Activated CD8-positive, alpha-beta T cell treated with anti-CD3 and anti-CD28 coated beads for 36 hours (primary cell): ENCODE results near the gene MYPOP. TPM values are rescaled to one million over a fixed set of nuclear protein-coding genes. Genes with fewer than 3 reads are reported as not detected.
A peak's percentile ranks its signal among the peaks of the same experiment; 100 is the strongest.

Experiments used
- ATAC-seq: fragments of 200-7000 bp; cut with Tn5 transposase; one replicate; pipeline ENCODE4 v1.10.0; 2021; ENCODE audit warnings: mild to moderate bottlenecking, moderate library complexity
- CTCF ChIA-PET: fragments of 350-600 bp; sonication (Branson Sonifier 250); formaldehyde crosslinking; loops from one replicate; lab custom pipeline; 2021; ENCODE audit warnings: antibody characterized with exemption; lab: Charles Lee
- POLR2A ChIA-PET: fragments of 350-600 bp; sonication (Branson Sonifier 250); formaldehyde crosslinking; loops from one replicate; lab custom pipeline; 2021; ENCODE audit warnings: antibody characterized with exemption; lab: Charles Lee
- DNase-seq: peaks from one replicate; pipeline ENCODE4 v3.0.0-alpha.2; 2020
- H3K27ac Mint-ChIP-seq: one replicate; pipeline ENCODE4 v1.8.0; 2021; ENCODE audit warnings: mild to moderate bottlenecking, mixed read lengths
- H3K27me3 Mint-ChIP-seq: one replicate; pipeline ENCODE4 v1.8.0; 2021; ENCODE audit warnings: mixed read lengths
- H3K36me3 Mint-ChIP-seq: one replicate; pipeline ENCODE4 v1.8.0; 2021; ENCODE audit warnings: low read depth, mixed read lengths
- H3K4me1 Mint-ChIP-seq: one replicate; pipeline ENCODE4 v1.8.0; 2021; ENCODE audit warnings: low read depth, mixed read lengths
- H3K4me3 Mint-ChIP-seq: one replicate; pipeline ENCODE4 v1.8.0; 2021; ENCODE audit warnings: mild to moderate bottlenecking, moderate library complexity, mixed read lengths
- H3K9me3 Mint-ChIP-seq: one replicate; pipeline ENCODE4 v1.8.0; 2021; ENCODE audit warnings: mixed read lengths
- CTCF ChIP-seq: fragments of 200-600 bp; IDR thresholded peaks from one replicate; pipeline ENCODE4 v1.8.0; 2022; ENCODE audit warnings: antibody characterized with exemption, mild to moderate bottlenecking
- intact Hi-C: fragments of 100-400 bp; cut with micrococcal nuclease; formaldehyde crosslinking; loops from one replicate; pipeline ENCODE4 v1.10.0; 2022
- total RNA-seq, 2 experiments: library from RNA; stranded (reverse); gene quantifications; one replicate each; pipeline ENCODE4 v1.2.3, GENCODE V29; 2021

MYPOP gene
- total RNA-seq, 2 experiments from 2014 or later: 4.1 to 5.0 TPM

DNA sequence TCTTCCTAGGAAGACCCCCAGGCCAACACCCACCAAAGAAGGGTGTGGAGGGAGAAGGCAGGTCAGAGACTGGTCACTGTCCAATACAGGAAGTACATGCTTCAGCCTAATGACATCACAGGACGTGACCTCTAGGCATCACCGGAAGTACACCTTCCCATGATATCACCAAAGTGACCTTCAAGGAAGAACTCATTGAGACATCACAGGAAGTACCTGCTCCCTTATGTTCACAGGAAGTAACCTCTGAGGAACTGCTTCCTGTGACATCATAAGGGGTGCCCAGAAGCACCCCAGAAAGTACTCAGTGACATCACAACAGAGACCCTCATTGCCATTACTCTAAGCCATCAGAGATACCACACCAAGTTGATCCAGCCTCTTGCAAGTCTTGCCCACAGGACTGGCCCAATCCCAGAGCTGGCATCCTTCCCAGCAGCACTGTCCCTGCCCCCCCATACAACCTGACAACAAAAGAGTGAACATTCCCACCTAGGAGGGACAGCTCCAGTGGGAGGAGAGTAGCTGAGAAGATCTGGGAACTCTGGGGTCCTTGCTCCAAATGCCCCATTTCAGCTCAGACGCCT lies 36.4 kb upstream of the MYPOP start:
- intact Hi-C loops: no loop called here
- Mint-ChIP-seq H3K27ac (no peak overlapping the region), H3K27me3 (peaks cover 26% of the 10 kb centered on the region), H3K4me1 (peaks cover 5% of the 10 kb centered on the region), H3K36me3 (no peaks in the 10 kb centered on the region), H3K4me3 (no peak overlapping the region), H3K9me3 (no peaks in the 10 kb centered on the region)
- ATAC-seq (no peak), DNase-seq (no peak)
- POLR2A ChIA-PET: no interaction called here
- CTCF ChIA-PET: no interaction called here
- TF ChIP-seq CTCF: no peak

DNA sequence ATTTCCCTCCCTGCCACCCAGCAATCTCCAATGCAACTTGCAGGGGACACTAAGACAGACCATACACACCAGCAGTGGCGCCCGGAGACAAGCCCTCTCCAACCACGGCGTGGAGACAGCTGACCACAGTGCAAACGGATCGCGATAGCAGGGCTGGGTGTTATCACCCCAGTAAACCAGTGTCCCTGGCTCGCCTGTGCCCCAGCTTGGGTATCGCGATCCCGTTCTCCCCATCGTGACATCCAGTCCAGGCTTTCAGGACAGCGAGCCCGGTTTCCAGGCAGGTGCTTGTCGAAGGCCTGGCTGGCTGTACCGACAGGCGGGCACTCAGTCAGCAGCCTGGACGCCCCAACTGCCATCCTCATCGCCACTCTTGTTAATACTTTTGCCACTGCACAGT lies 32.9 kb upstream of the MYPOP start:
- H3K4me3 Mint-ChIP-seq: no peak overlapping the region
- ATAC-seq: no peak
- intact Hi-C loops: no loop called here

GRCh38 chr19:45934551-45935230 lies 32.3 kb upstream of the MYPOP start:
- Mint-ChIP-seq H3K9me3 (no peaks in the 10 kb centered on the region), H3K27me3 (peaks cover 23% of the 10 kb centered on the region), H3K36me3 (no peaks in the 10 kb centered on the region), H3K27ac (no peak overlapping the region), H3K4me1 (peaks cover 5% of the 10 kb centered on the region), H3K4me3 (no peak overlapping the region)
- no peak for ATAC-seq
- intact Hi-C loops: no loop called here
- TF ChIP-seq CTCF: no peak
- peak; percentile 25 for DNase-seq
- ChIA-PET POLR2A (no interaction called here), CTCF (no interaction called here)

More for the DNA sequence above, 32.9 kb upstream of the MYPOP start:
- no peaks in the 10 kb centered on the region for H3K36me3 Mint-ChIP-seq
- no peak for DNase-seq
- POLR2A ChIA-PET: no interaction called here
- CTCF ChIA-PET: no interaction called here
- no peaks in the 10 kb centered on the region for H3K9me3 Mint-ChIP-seq
- peaks cover 25% of the 10 kb centered on the region for H3K27me3 Mint-ChIP-seq
- no peak overlapping the region for H3K27ac Mint-ChIP-seq
- H3K4me1 Mint-ChIP-seq: peaks cover 5% of the 10 kb centered on the region
- TF ChIP-seq CTCF: no peak

- intact Hi-C loops: no loop called here
- DNase-seq: no peak
- Mint-ChIP-seq H3K4me1 (peaks cover under 1% of the 10 kb centered on the region), H3K36me3 (no peaks in the 10 kb centered on the region), H3K27ac (no peak overlapping the region), H3K27me3 (peaks cover 19% of the 10 kb centered on the region), H3K9me3 (no peaks in the 10 kb centered on the region), H3K4me3 (no peak overlapping the region)
- ChIA-PET POLR2A (no interaction called here), CTCF (interaction anchor here (1.1 to 1.2 kb wide), 2 partner anchors 51 to 117 kb away, joined by 3 read pairs; no protein-coding TSS in a partner anchor)
- no peak for ATAC-seq
- no peak for TF ChIP-seq CTCF
Observed at GRCh38 chr19:45933759-45934158, 31.3 kb upstream of the MYPOP start.

DNA sequence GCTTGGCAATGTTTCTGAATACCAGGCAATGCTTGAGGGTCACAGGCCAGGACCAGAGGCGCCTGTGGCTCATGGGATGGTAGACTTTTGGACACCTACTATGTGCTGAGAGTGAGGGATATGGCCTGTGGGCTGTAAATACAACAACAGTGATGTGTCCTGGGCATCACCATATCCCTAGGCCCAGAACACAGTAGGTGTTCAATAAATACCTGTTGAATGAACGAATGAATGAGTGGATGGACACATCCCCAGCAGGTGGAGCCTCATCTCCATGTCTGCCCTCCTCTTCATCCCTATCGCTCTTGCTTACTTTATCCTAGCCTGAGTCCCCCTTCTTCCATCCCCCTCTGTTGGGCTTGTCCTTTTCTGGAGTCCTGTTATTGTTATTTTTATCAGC lies 28.6 kb upstream of the MYPOP start:
- ATAC-seq: no peak
- Mint-ChIP-seq H3K27me3 (peaks cover 16% of the 10 kb centered on the region), H3K36me3 (no peaks in the 10 kb centered on the region), H3K27ac (no peak overlapping the region), H3K4me3 (no peak overlapping the region), H3K4me1 (peaks cover 6% of the 10 kb centered on the region), H3K9me3 (no peaks in the 10 kb centered on the region)
- CTCF ChIA-PET: interaction anchor here (2.0 kb wide), 1 partner anchor 13 kb away, joined by 5 read pairs; no protein-coding TSS in a partner anchor
- no peak for TF ChIP-seq CTCF
- intact Hi-C loops: no loop called here
- no peak for DNase-seq
- POLR2A ChIA-PET: interaction anchor here (0.9 kb wide), 1 partner anchor 64 kb away, joined by 4 read pairs; the partner anchor contains the start of gene CCDC61
